HG03175 (cell line): ENCODE results near the gene NFATC1.

ENCODE experiments used
- ATAC-seq: cut with Tn5 transposase; IDR thresholded peaks from one replicate; pipeline ENCODE4 v1.9.1; 2021; ENCODE audit warnings: mild to moderate bottlenecking, moderate library complexity; ENCODE audit not compliant: unreplicated experiment

The NFATC1 gene

GRCh38 chr18:79436556-79437275 lies 41.0 kb downstream of the NFATC1 start:
- no peak for ATAC-seq

GRCh38 chr18:79438089-79438897 lies 42.6 kb downstream of the NFATC1 start:
- no peak for ATAC-seq

- no peak for ATAC-seq
Observed at GRCh38 chr18:79438898-79439627, 43.3 kb downstream of the NFATC1 start.

GRCh38 chr18:79439628-79440023 lies 43.9 kb downstream of the NFATC1 start:
- ATAC-seq = no peak

GRCh38 chr18:79440316-79441110 lies 44.8 kb downstream of the NFATC1 start:
- no peak for ATAC-seq

- ATAC-seq = no peak
Observed at GRCh38 chr18:79441420-79441819, 45.7 kb downstream of the NFATC1 start.

GRCh38 chr18:79442508-79443221 lies 46.9 kb downstream of the NFATC1 start:
- ATAC-seq = peak; percentile 35

GRCh38 chr18:79445221-79445620 lies 49.5 kb downstream of the NFATC1 start:
- no peak for ATAC-seq

GRCh38 chr18:79445696-79446561 lies 50.2 kb downstream of the NFATC1 start:
- ATAC-seq = no peak

GRCh38 chr18:79446931-79447330 lies 51.2 kb downstream of the NFATC1 start:
- no peak for ATAC-seq

GRCh38 chr18:79447703-79448367 lies 52.1 kb downstream of the NFATC1 start:
- ATAC-seq = peak; percentile 81

GRCh38 chr18:79448621-79449020 lies 52.9 kb downstream of the NFATC1 start:
- no peak for ATAC-seq

- no peak for ATAC-seq
Observed at GRCh38 chr18:79449551-79450288, 54.0 kb downstream of the NFATC1 start.

- no peak for ATAC-seq
Observed at GRCh38 chr18:79450289-79451080, 54.8 kb downstream of the NFATC1 start.

GRCh38 chr18:79451237-79452125 lies 55.8 kb downstream of the NFATC1 start:
- ATAC-seq = no peak
